Subcutaneous adipose tissue (tissue), 4 donors: Measurements from ENCODE around the gene KIF5A. TPM values are rescaled to one million over a fixed set of nuclear protein-coding genes. Genes with fewer than 3 reads are reported as not detected.

Experiments used
- total RNA-seq, 4 donors: library from RNA; depleted of rRNA; stranded (reverse); fragments of >200 nt; gene quantifications; one replicate each; pipeline ENCODE4 v1.1.0, GENCODE V29; 2016
- TF ChIP-seq, protein P1 (sequence below): fragments of 450-650 bp; IDR thresholded peaks from one replicate; pipeline ENCODE4 v1.5.1; 2016; ENCODE audit warnings: low read depth, mild to moderate bottlenecking, control low read depth, antibody characterized with exemption, moderate library complexity

The KIF5A gene
- total RNA-seq, 4 donors from 2014 or later = 0.17 to 0.38 TPM; not detected in 2

DNA sequence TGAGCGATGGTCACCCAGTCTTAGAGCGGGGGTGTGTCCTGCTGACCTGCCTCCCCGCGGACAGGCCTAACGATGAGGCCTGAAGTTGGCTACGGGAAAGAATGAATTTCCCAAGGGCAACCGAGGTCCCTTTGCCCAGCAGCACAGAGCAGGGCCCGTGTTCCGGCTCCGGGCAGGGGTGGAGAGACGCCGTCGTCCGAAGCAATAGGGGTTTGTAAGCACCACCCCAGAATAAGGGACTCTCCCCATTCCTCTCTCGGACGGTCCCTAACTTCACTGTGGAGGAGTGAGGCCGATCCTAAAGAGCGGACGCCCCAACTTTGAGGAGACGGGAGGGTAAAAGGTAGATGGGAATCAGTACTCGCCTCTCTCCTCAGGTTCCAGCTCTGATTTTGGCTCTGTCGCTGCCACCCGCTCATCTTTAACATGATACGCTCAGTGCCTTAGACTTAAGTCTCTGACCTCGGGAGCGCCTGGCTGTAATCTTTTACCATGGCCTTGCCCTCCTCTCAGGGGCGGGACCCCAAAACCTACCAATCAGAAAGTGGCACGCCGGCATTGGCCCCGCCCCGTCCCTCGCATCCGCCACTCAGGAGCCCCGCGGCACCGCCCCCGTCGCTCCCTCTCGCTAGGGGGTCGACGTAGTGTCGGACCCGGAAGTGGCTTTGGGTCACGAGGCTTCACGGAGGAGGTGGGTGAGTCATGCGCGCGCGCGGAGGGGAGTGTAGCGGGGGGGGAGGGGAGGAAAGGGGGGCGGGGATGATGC, 29.6 kb upstream of the KIF5A start, which contains the start of gene DDIT3:
TSS of gene DDIT3 (minus strand) at position 462 of the 766 bp plus-strand sequence. CDS start 3,108 bp downstream, outside the sequence.
- TF ChIP-seq, protein P1, sequence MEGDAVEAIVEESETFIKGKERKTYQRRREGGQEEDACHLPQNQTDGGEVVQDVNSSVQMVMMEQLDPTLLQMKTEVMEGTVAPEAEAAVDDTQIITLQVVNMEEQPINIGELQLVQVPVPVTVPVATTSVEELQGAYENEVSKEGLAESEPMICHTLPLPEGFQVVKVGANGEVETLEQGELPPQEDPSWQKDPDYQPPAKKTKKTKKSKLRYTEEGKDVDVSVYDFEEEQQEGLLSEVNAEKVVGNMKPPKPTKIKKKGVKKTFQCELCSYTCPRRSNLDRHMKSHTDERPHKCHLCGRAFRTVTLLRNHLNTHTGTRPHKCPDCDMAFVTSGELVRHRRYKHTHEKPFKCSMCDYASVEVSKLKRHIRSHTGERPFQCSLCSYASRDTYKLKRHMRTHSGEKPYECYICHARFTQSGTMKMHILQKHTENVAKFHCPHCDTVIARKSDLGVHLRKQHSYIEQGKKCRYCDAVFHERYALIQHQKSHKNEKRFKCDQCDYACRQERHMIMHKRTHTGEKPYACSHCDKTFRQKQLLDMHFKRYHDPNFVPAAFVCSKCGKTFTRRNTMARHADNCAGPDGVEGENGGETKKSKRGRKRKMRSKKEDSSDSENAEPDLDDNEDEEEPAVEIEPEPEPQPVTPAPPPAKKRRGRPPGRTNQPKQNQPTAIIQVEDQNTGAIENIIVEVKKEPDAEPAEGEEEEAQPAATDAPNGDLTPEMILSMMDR = no peak

DNA sequence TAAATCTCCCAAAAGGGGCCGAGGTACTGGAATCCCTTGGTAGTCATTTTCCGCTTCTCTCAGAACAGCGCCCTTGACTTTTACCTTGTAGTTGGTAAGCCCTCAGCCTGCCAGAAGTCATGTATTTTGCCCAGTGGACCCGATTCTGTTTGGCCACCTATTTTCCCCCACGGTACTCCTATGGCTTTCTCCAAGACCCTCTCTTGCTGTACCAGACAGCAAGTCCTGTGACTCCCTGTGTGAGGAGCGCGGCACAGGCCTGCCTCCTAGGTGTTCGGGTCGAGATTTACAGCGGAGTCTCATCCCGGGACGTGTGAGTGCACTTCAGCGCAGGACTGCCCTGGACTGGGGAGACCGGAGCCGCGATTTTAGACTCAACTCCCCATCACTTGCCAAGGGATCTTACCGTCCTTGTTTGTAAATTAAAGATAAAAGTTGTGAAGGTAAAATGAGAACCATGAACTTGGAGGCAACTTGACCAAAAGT, 28.3 kb upstream of the KIF5A start:
- TF ChIP-seq, protein P1 = no peak

DNA sequence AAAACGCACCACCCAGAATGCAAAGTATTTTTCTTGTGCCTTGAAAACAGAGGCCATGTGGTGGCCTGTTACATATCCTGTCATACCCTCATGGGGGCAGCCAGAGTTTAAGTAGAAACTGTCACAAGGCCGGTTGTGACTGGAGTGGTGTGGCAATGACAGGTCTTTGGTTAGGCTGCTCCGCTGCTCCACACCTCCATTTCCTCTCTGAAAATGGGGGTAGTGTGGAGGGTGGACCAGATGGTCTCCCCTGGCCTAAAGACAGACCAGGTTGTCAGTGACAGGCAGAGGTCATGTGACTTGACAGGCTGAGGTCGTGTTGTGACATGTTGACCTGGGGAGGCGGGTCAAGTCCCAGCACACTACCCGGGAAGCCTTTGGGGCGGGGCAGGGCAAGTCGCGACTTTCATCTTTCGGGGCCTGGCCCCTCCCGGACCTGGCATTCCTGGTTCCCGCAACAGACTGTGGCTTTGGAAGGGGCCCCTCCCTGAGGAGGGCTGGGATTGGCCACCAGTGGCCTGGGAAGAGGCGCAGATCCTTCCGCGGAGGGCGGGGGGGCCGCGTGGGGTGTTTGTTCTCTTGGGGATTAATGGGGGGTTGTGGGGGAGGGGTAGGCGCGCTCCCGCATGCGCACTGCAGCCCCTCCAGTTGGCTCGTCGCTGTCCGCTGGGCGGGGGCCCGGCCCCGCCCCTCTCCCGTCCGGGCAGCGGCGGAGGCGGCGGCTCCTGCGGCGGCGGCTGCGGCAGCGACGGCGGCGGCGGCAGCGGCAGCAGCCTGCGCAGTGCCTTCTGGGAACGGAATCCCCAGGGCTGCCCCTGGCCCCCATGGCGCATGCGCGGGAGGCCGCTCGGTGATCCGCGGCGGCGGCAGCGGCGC, 27.6 kb upstream of the KIF5A start, which contains the start of gene MBD6:
TSS of gene MBD6 (plus strand) at position 814 of the 876 bp plus-strand sequence. CDS start 1,480 bp downstream, outside the sequence.
- TF ChIP-seq, protein P1 = no peak

DNA sequence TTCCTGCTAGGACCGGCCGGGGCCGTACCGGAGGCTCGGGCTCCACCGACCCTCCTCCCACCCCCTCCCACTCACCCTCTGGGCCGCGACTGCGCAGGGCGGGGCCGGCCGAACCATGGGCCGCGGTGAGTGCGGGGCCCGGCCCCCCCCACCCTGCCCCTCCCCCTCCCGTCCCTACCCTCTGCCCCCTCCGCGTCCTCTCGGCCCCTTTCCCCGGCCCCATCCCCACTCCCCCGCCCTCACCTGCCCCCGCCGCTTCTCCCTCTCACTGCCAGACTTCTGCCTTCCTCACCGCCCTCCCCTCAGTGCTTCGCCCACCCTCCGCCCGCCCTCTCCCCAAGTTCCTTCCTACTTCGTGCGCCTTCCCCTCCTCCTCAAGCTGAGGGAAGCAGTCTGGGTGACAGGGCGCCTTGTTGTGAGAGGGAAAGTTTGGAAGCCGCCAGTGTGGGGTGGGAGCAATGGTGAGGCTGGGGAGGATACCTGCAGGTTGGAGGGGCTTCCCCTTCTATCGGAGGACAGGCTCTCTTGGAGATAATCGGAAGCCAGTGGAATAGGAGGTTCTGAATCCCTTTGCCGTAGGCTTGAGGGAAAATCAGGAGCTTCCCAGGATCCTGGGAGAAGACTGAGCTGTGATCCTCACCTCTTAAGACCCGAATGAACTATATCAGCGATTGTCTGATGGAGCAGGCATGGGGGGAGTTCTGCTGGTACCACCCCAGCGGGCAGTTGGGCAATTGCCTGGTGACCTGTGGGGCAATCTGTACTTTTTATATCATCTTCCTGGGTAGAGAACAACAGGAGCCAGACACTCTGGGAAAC, 26.7 kb upstream of the KIF5A start:
- TF ChIP-seq, protein P1 = no peak

DNA sequence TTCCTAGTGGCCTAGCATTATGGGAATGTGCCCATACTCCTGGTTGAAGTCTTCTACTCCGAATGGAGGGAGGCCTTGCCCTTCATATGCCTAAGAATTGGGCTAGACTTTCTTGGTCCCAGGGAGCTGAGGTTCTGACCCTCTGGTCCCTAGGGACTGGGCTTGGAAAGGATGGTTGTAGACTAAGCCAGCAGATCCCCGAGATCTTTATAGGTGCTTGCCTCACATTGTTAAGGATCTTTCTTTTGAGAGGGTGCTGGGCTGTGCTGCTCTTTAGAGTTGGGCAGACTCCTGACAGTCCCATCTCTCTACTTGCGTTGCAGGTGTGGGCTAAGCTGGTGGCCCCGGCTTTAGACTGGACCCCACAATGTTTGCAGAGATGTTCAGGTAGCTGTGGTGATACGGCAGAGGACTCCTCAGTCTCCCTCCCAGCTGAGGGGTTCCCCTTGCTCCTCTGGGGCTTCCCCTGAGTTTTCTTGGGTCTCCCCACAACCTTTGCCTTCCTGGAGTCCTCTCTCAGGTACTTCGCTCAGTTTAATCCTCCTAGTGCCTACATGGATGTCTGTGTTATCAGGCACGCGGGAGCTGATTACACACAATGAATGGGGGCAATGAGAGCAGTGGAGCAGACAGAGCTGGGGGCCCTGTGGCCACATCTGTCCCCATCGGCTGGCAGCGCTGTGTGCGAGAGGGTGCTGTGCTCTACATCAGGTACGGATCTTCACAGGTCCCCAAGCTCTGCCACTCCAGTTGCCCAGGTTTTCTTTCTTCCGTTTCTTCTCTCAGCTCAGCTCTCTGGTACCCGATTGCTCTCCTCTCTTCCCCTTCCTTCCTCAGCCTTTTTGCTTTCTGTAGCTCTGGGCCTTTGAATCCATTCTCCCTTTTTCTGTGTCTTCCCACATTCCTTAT, 25.9 kb upstream of the KIF5A start:
- TF ChIP-seq, protein P1 = no peak
